H9 (cell line): ENCODE measurements around the gene VPS13C. TPM values are rescaled to one million over a fixed set of nuclear protein-coding genes. Genes with fewer than 3 reads are reported as not detected.

Experiments
- DNase-seq: peaks from one replicate; pipeline ENCODE4 v3.0.0-alpha.2; 2017
- H2AFZ ChIP-seq: one replicate; pipeline ENCODE4 v1.6.1; 2013; ENCODE audit warnings: mild to moderate bottlenecking, low read length, control low read depth, moderate library complexity
- H2AK5ac ChIP-seq: 2 replicates; pipeline ENCODE4 v1.6.1; 2013; ENCODE audit warnings: low read length, control low read depth, mixed read lengths; ENCODE audit not compliant: insufficient read length
- H2BK120ac ChIP-seq: one replicate; pipeline ENCODE4 v1.6.1; 2013; ENCODE audit warnings: low read depth, mild to moderate bottlenecking, low read length, control low read depth, inconsistent platforms; ENCODE audit not compliant: poor library complexity, severe bottlenecking
- H2BK12ac ChIP-seq: 2 replicates; pipeline ENCODE4 v1.6.1; 2013; ENCODE audit warnings: low read length, control low read depth, mixed read lengths, low read depth; ENCODE audit not compliant: insufficient read length
- H2BK15ac ChIP-seq: 2 replicates; pipeline ENCODE4 v1.6.1; 2013; ENCODE audit warnings: low read depth, low read length, control low read depth
- H2BK20ac ChIP-seq: one replicate; pipeline ENCODE4 v1.6.1; 2013; ENCODE audit warnings: low read depth, mild to moderate bottlenecking, low read length, control low read depth, inconsistent platforms; ENCODE audit not compliant: poor library complexity, severe bottlenecking
- H2BK5ac ChIP-seq: 2 replicates; pipeline ENCODE4 v1.6.1; 2013; ENCODE audit warnings: low read length, control low read depth, mixed read lengths; ENCODE audit not compliant: insufficient read length
- H3K14ac ChIP-seq: 2 replicates; pipeline ENCODE4 v1.6.1; 2013; ENCODE audit warnings: low read length, control low read depth; ENCODE audit not compliant: insufficient read depth
- H3K18ac ChIP-seq: 2 replicates; pipeline ENCODE4 v1.6.1; 2013; ENCODE audit warnings: low read depth, mild to moderate bottlenecking, mixed read lengths, low read length, control low read depth; ENCODE audit not compliant: insufficient read length
- H3K23ac ChIP-seq: 2 replicates; pipeline ENCODE4 v1.6.1; 2013; ENCODE audit warnings: low read length, control low read depth, mixed read lengths, low read depth; ENCODE audit not compliant: insufficient read length
- H3K23me2 ChIP-seq: 2 replicates; pipeline ENCODE4 v1.6.1; 2013; ENCODE audit warnings: low read depth, mild to moderate bottlenecking, mixed read lengths, low read length, control low read depth; ENCODE audit not compliant: insufficient read length, poor library complexity, severe bottlenecking
- H3K27ac ChIP-seq: 2 replicates; pipeline ENCODE4 v1.5.1; 2013; ENCODE audit warnings: low read length, control low read depth, mixed read lengths, low read depth; ENCODE audit not compliant: insufficient read length
- H3K27me3 ChIP-seq: 2 replicates; pipeline ENCODE4 v1.6.1; 2013; ENCODE audit warnings: low read length, control low read depth, inconsistent platforms; ENCODE audit not compliant: insufficient read depth
- H3K4ac ChIP-seq: 2 replicates; pipeline ENCODE4 v1.6.1; 2013; ENCODE audit warnings: low read depth, mild to moderate bottlenecking, control low read depth, inconsistent platforms, low read length, moderate library complexity
- H3K4me1 ChIP-seq: 2 replicates; pipeline ENCODE4 v1.6.1; 2013; ENCODE audit warnings: low read length, control low read depth, inconsistent platforms; ENCODE audit not compliant: insufficient read depth
- H3K4me2 ChIP-seq: 2 replicates; pipeline ENCODE4 v1.6.1; 2013; ENCODE audit warnings: low read length, control low read depth, mixed read lengths; ENCODE audit not compliant: insufficient read length, insufficient read depth
- H3K56ac ChIP-seq: 2 replicates; pipeline ENCODE4 v1.6.1; 2013; ENCODE audit warnings: low read depth, mild to moderate bottlenecking, mixed read lengths, low read length, control low read depth; ENCODE audit not compliant: insufficient read length
- H3K79me1 ChIP-seq: 2 replicates; pipeline ENCODE4 v1.6.1; 2013; ENCODE audit warnings: low read depth, mild to moderate bottlenecking, moderate library complexity, low read length, control low read depth, inconsistent platforms; ENCODE audit not compliant: insufficient read depth, poor library complexity, severe bottlenecking
- H3K79me2 ChIP-seq: 2 replicates; pipeline ENCODE4 v1.6.1; 2013; ENCODE audit warnings: low read length, control low read depth, inconsistent platforms; ENCODE audit not compliant: insufficient read depth
- H3K9ac ChIP-seq: 2 replicates; pipeline ENCODE4 v1.6.1; 2013; ENCODE audit warnings: low read length, control low read depth, mixed read lengths; ENCODE audit not compliant: insufficient read length; ENCODE audit errors: extremely low read depth
- H3K9me3 ChIP-seq: one replicate; pipeline ENCODE4 v1.6.1; 2013; ENCODE audit warnings: low read depth, low read length, inconsistent platforms; ENCODE audit not compliant: control insufficient read depth
- H3T11ph ChIP-seq: one replicate; pipeline ENCODE4 v1.6.1; 2013; ENCODE audit warnings: mild to moderate bottlenecking, low read length, control low read depth, inconsistent platforms
- H4K20me1 ChIP-seq: one replicate; pipeline ENCODE4 v1.6.1; 2013; ENCODE audit not compliant: control insufficient read depth, insufficient read length, insufficient read depth
- H4K5ac ChIP-seq: 2 replicates; pipeline ENCODE4 v1.6.1; 2013; ENCODE audit warnings: low read depth, mild to moderate bottlenecking, mixed read lengths, low read length, control low read depth; ENCODE audit not compliant: insufficient read length
- H4K8ac ChIP-seq: replicated peaks from 2 replicates; pipeline ENCODE4 v1.6.1; 2013; ENCODE audit warnings: low read length, control low read depth, mixed read lengths, low read depth; ENCODE audit not compliant: insufficient read length
- H4K91ac ChIP-seq: 2 replicates; pipeline ENCODE4 v1.6.1; 2013; ENCODE audit warnings: low read depth, mild to moderate bottlenecking, moderate library complexity, mixed read lengths, low read length, control low read depth; ENCODE audit not compliant: insufficient read length
- H3K27ac Mint-ChIP-seq, 3 experiments: 2 replicates in 2 of 3; 3 replicates in 1 of 3; pipeline ENCODE4 v1.8.0; 2020 to 2021; ENCODE audit warnings: mixed read lengths in 3 of 3, mild to moderate bottlenecking in 1 of 3, moderate library complexity in 1 of 3
- H3K27me3 Mint-ChIP-seq: 2 replicates; pipeline ENCODE4 v1.8.0; 2021; ENCODE audit warnings: low read depth, mild to moderate bottlenecking, moderate library complexity, mixed read lengths
- H3K36me3 Mint-ChIP-seq, 3 experiments: 2 replicates in 2 of 3; 3 replicates in 1 of 3; pipeline ENCODE4 v1.8.0; 2020 to 2021; ENCODE audit warnings: low read depth in 3 of 3, mixed read lengths in 3 of 3; ENCODE audit not compliant: insufficient read depth in 1 of 3
- H3K4me1 Mint-ChIP-seq, 2 experiments: 2 replicates each; pipeline ENCODE4 v1.8.0; 2020; ENCODE audit warnings: mixed read lengths in 2 of 2
- H3K4me3 Mint-ChIP-seq, 2 experiments: 2 replicates in 1 of 2; 3 replicates in 1 of 2; pipeline ENCODE4 v1.8.0; 2020 to 2021; ENCODE audit warnings: mild to moderate bottlenecking in 2 of 2, mixed read lengths in 2 of 2, moderate library complexity in 1 of 2
- H3K9me3 Mint-ChIP-seq, 2 experiments: 2 replicates in 1 of 2; 3 replicates in 1 of 2; pipeline ENCODE4 v1.8.0; 2020; ENCODE audit warnings: mild to moderate bottlenecking in 2 of 2, mixed read lengths in 2 of 2, moderate library complexity in 1 of 2
- CTCF ChIP-seq: fragments of 200-600 bp; sonication (generic); conservative IDR thresholded peaks from 3 replicates; pipeline ENCODE4 v1.8.0; 2021; ENCODE audit warnings: antibody characterized with exemption, mild to moderate bottlenecking
- WGBS: extraction: QIAGEN DNeasy Blood & Tissue Kit; methylation state at CpG from one replicate; pipeline ENCODE4 v1.1.7; 2013; ENCODE audit warnings: missing lambda C conversion rate, low lambda C conversion rate, mixed read lengths; ENCODE audit not compliant: insufficient read length; ENCODE audit errors: extremely low coverage; 5-methylcytosine and 5-hydroxymethylcytosine counted together
- total RNA-seq: library from RNA; stranded (reverse); gene quantifications from 2 replicates; pipeline ENCODE4 v1.2.1, GENCODE V29; 2021

Gene VPS13C
- total RNA-seq, 1 experiment from 2014 or later: 14.2 TPM

- no peaks in the 10 kb centered on the region for H3K36me3 Mint-ChIP-seq
- H3K4me3 Mint-ChIP-seq: no peak overlapping the region
- no CpG with 5 or more reads among the region's 9 CpGs for WGBS
Measured at GRCh38 chr15:61841466-61841865, 218.8 kb downstream of the VPS13C start.

More at GRCh38 chr15:61841466-61841865, 218.8 kb downstream of the VPS13C start:
- Histone ChIP-seq H3K9ac (no peak overlapping the region), H3K27ac (no peak overlapping the region), H2BK5ac (no peak overlapping the region), H3K56ac (no peak overlapping the region), H3K79me1 (no peaks in the 10 kb centered on the region), H4K5ac (no peak overlapping the region), H2AFZ (no peak overlapping the region), H3T11ph (no peak overlapping the region), H3K14ac (no peak overlapping the region), H3K18ac (no peak overlapping the region), H3K4me2 (no peak overlapping the region), H2BK120ac (no peak overlapping the region), H4K20me1 (no peaks in the 10 kb centered on the region), H3K4me1 (no peaks in the 10 kb centered on the region), H2BK15ac (no peak overlapping the region), H2BK12ac (no peak overlapping the region), H2AK5ac (no peak overlapping the region), H3K23me2 (no peaks in the 10 kb centered on the region), H4K8ac (no peak overlapping the region), H4K91ac (no peak overlapping the region), H3K4ac (no peak overlapping the region), H3K79me2 (no peaks in the 10 kb centered on the region), H3K23ac (no peak overlapping the region), H3K9me3 (no peaks in the 10 kb centered on the region), H3K27me3 (no peaks in the 10 kb centered on the region; the same call in 1 of the 2 replicates), H2BK20ac (no peak overlapping the region)
- DNase-seq: no peak
- Mint-ChIP-seq H3K4me1 (peaks cover 6 to 11% of the 10 kb centered on the region in 2 experiments), H3K27me3 (no peaks in the 10 kb centered on the region; the same call in 1 of the 2 replicates), H3K9me3 (no peaks in the 10 kb centered on the region; a peak in 1 of 5 replicates), H3K27ac (no peak overlapping the region)
- TF ChIP-seq CTCF: no peak
